ENCODE results near the gene GALNT10.

The GALNT10 gene

DNA sequence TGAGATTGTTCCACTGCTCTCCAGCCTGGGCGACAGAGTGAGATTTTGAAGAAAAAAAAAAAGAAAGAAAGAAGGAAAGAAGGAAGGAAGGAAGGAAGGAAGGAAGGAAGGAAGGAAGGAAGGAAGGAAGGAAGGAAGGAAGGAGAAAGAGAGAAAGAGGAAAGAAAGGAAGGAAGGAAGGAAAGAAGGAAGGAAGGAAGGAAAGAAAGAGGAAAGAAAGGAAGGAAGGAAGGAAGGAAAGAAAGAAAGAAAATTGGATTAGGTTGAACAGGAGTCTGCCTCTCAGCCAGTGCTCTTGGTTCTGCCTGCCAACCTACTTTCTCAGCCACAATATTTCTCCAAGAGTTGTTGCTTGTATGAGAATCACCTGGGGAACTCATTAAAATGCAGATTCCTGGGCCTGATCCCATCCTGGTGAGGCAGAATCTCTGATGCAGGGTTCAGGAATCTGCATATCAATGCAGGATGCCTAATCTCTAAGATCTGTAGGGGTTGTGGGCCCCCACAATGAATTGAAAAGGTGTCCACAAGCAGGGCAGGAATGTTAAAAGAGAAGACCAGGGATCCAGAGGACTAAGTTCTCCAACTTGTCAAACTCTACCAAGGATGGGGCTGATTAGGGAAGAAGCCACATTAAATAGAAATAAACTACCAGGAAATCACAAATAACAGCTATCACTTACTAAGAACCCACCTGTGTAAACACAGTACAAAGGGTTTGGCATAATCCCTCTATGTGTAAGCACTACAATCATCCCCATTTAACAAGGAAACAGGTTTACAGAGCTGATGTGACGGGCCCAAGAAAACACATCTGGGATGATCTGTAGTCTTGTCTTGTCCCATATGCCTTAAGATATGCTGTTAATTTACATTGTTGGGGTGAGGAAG lies 23.4 kb upstream of the GALNT10 start:
- TF ChIP-seq, protein P1, sequence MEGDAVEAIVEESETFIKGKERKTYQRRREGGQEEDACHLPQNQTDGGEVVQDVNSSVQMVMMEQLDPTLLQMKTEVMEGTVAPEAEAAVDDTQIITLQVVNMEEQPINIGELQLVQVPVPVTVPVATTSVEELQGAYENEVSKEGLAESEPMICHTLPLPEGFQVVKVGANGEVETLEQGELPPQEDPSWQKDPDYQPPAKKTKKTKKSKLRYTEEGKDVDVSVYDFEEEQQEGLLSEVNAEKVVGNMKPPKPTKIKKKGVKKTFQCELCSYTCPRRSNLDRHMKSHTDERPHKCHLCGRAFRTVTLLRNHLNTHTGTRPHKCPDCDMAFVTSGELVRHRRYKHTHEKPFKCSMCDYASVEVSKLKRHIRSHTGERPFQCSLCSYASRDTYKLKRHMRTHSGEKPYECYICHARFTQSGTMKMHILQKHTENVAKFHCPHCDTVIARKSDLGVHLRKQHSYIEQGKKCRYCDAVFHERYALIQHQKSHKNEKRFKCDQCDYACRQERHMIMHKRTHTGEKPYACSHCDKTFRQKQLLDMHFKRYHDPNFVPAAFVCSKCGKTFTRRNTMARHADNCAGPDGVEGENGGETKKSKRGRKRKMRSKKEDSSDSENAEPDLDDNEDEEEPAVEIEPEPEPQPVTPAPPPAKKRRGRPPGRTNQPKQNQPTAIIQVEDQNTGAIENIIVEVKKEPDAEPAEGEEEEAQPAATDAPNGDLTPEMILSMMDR (IDR thresholded peaks at IDR 0.05; ENCODE audit: extremely low read depth, missing control alignments): no peak
- no peak for DNase-seq (ENCODE audit: low spot score)

DNA sequence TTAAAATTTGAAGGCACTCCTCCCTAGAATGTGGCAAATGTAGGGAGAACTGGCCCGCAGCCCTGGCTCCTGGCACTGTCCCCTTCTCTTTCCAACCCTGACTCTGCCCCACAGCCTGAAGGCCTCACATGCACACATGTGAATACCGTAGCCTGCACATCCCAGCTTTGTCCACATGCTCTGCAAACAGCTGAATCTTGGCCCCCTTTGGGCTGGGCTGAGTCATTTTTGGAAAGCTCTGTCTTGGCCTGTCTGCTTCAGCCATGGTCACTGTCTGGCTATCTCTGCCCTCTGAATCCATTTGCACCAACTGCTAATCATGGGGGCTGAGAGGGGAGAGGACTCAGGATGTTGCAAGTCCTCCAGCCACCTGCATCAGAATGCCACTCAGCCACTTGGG lies 22.1 kb upstream of the GALNT10 start:
- no peak for DNase-seq (ENCODE audit: low spot score)
- TF ChIP-seq, protein P1 (IDR thresholded peaks at IDR 0.05; ENCODE audit: extremely low read depth, missing control alignments): no peak

DNA sequence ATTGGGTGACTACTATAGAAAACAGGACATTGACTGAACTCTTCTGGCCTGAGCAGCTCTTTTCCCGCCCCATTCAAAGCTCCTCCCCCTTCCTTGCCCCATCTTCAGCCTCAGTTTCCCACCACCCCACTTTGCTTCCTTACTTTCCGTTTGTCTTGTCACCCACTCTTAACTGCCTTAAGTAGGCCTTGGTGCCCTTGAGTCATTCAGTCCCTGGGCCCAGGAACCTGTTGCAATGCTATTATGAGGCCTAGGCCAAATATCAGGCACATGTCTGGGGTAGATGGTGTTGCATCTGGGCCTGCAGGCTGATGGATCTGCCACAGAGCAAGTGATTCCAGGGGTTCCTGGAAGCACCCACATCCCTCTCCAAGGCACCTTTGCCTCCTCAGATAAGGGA lies 17.7 kb upstream of the GALNT10 start:
- no peak for DNase-seq (ENCODE audit: low spot score)
- TF ChIP-seq, protein P1 (IDR thresholded peaks at IDR 0.05; ENCODE audit: extremely low read depth, missing control alignments): no peak

DNA sequence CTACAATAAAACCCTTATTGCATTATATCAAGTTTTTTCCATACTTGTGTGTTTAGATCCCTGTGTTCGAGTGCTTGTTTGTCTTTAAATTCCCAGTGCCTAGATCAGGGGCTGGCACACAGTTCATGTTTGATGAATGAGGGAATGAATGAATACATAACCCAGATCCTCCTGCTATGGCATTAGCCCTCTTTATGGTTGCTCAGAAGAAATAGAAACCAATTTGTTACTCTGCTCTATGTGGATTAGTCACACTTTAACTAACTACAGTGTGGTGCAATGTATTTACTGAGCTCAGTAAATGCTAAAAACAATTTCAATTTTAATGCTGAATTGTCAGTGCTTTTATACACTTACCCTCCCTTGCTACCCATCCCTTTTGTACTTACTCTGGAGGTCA lies 16.4 kb upstream of the GALNT10 start:
- DNase-seq (ENCODE audit: low spot score): no peak
- TF ChIP-seq, protein P1 (IDR thresholded peaks at IDR 0.05; ENCODE audit: extremely low read depth, missing control alignments): no peak

DNA sequence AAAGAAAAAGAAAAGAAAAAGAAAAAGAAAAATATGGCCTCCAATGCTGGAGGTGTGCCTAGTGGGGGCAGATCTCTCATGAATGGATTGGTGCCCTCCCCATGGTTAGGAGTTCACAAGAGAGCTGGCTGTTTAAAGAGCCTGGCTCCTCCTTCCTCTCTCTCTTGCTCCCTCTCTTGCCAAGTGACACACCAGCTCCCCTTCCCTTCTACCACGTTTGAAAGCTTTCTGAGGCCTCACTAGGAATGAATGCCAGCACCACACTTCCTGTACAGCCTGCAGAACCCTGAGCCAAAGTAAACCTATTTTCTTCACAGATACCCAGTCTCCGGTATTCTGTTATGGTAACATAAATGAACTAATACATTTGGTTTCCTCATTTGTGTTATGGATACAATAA lies 14.4 kb upstream of the GALNT10 start:
- TF ChIP-seq, protein P1 (IDR thresholded peaks at IDR 0.05; ENCODE audit: extremely low read depth, missing control alignments): no peak
- no peak for DNase-seq (ENCODE audit: low spot score)

DNA sequence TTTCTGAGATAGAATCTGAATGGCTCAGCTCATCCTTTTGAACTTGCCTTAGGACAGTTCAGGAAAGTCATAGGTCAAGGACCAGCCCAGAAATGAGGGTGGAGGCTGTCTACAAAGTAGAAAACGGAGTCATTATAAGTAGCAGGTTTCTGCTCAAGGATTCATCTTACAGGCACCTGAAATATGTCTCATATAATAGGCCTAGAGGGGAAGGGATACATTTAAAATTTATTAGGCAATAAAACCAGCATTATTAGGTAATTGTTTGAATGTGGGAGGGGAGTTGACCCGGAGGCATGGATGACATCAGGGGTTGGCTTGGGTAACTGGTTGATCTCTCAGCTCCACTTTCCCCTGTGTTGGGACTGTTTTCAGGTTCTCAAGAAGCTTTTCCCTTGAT lies 11.9 kb upstream of the GALNT10 start:
- no peak for DNase-seq (ENCODE audit: low spot score)
- TF ChIP-seq, protein P1 (IDR thresholded peaks at IDR 0.05; ENCODE audit: extremely low read depth, missing control alignments): no peak

DNA sequence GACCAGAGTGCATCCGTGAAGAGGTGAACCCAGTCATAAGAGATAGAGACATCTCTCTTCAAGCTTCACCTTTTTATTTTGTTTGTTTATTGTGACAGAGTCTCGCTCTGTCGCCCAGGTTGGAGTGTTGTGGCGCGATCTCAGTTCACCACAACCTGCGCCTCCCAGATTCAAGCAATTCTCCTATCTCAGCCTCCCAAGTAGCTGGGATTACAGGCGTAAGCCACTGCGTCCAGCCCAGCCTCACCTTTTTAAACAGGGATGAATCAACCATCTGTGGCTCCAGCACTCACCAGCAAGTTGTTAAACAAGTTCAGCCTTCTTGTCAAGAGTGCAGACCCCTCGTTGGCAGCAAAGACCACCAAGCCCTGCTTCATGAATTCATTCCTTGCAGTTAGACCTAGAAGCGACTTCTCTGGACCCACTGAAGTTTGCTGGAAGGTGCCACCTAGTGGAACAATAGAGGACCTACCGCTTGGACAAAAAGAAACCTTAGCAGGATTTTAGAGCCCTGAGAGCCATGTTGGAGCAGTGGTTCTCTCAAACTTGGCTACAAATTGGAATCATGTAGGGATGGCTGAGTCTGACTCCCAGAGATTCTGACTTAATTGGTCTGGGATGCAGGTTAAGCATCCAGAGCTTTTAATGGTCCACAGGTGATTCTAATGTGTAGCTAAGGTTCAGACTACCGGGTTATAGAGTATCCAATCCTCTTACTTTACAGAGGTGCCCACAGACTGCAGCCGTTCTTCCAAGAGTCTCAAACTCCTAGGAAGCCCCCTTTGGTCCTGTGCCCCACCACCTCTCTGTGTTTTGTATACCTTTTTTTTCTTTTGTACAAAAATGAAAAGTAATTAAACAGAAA lies 10.5 kb upstream of the GALNT10 start:
- peak; percentile 70 for DNase-seq (ENCODE audit: low spot score)
- TF ChIP-seq, protein P1 (IDR thresholded peaks at IDR 0.05; ENCODE audit: extremely low read depth, missing control alignments): peak; percentile 56

Measured in GM20000 (cell line).